HepG2 (cell line): ENCODE results near the gene DPEP1. TPM values are rescaled to one million over a fixed set of nuclear protein-coding genes. Genes with fewer than 3 reads are reported as not detected.

Experiments
- ATAC-seq: fragments of 200-7000 bp; cut with Tn5 transposase; 3 replicates; pipeline ENCODE4 v1.9.1; 2020; ENCODE audit warnings: mild to moderate bottlenecking, moderate library complexity
- BruUV-seq: library from RNA; stranded (reverse); fragments of 400-500 nt; replicated peaks from 2 replicates; lab custom pipeline; 2021; lab: Mats Ljungman, UMichigan
- CTCF ChIA-PET: fragments of 300-600 bp; formaldehyde crosslinking; extraction: SDS; loops from one replicate; lab custom pipeline; 2021; ENCODE audit warnings: low total read pairs, inconsistent platforms, low intra/inter-chr PET ratio; lab: Yijun Ruan, JAX
- POLR2A ChIA-PET: fragments of 350-600 bp; sonication (Branson Sonifier 250); formaldehyde crosslinking; loops from one replicate; lab custom pipeline; 2020; ENCODE audit warnings: antibody characterized with exemption, inconsistent platforms; lab: Yijun Ruan, JAX
- DNase-seq: peaks from one replicate; pipeline ENCODE4 v3.0.0-alpha.2; 2015; ENCODE audit warnings: low spot score
- FAIRE-seq: peaks from 3 replicates; lab custom pipeline; 2011; peaks lifted over from hg19 to GRCh38; lab: Jason Lieb, UNC
- H2AFZ ChIP-seq: one replicate; pipeline ENCODE4 v1.6.1; 2011; ENCODE audit warnings: low read length, inconsistent platforms
- H3K27ac ChIP-seq: fragments of 300-600 bp; 3 replicates; pipeline ENCODE4 v1.8.0; 2011; ENCODE audit warnings: mixed run types, mild to moderate bottlenecking, mixed read lengths, low read length, inconsistent platforms; ENCODE audit not compliant: insufficient read depth; ENCODE audit errors: extremely low read length
- H3K27me3 ChIP-seq, 2 experiments: fragments of 200-600 bp in 1 of 2; 2 replicates in 1 of 2; 3 replicates in 1 of 2; pipeline versions ENCODE4 v1.6.0 to v1.8.0; 2011; ENCODE audit warnings: low read length in 2 of 2, mild to moderate bottlenecking in 2 of 2, moderate library complexity in 2 of 2, inconsistent platforms in 1 of 2; ENCODE audit not compliant: insufficient read depth in 2 of 2, control insufficient read depth in 1 of 2
- H3K36me3 ChIP-seq, 2 experiments: fragments of 200-600 bp in 1 of 2; replicated peaks in 1 of 2; 2 replicates in 1 of 2; 3 replicates in 1 of 2; pipeline versions ENCODE4 v1.5.1 to v1.8.0; 2011; ENCODE audit warnings: low read length in 2 of 2, inconsistent platforms in 1 of 2; ENCODE audit not compliant: insufficient read depth in 2 of 2, control insufficient read depth in 1 of 2
- H3K4me1 ChIP-seq: 2 replicates; pipeline ENCODE4 v1.5.1; 2012; ENCODE audit warnings: low read length, inconsistent platforms; ENCODE audit not compliant: insufficient read depth
- H3K4me2 ChIP-seq: 2 replicates; pipeline ENCODE4 v1.6.0; 2011; ENCODE audit warnings: low read depth, low read length, inconsistent platforms
- H3K4me3 ChIP-seq, 3 experiments: fragments of 200-600 bp in 1 of 3; sonication (generic), shearing (Covaris generic) in 1 of 3; replicated peaks in 1 of 3; 2 replicates each; pipeline ENCODE4 v1.5.1; 2011 to 2016; ENCODE audit warnings: low read length in 3 of 3, inconsistent platforms in 2 of 3, low read depth in 2 of 3, mild to moderate bottlenecking in 2 of 3, control low read depth in 1 of 3, mixed read lengths in 1 of 3; ENCODE audit not compliant: insufficient read depth in 1 of 3
- H3K79me2 ChIP-seq: one replicate; pipeline ENCODE4 v1.6.1; 2011; ENCODE audit warnings: low read length, inconsistent platforms; ENCODE audit not compliant: insufficient read depth
- H3K9ac ChIP-seq: 2 replicates; pipeline ENCODE4 v1.6.0; 2011; ENCODE audit warnings: mild to moderate bottlenecking, low read depth, low read length, inconsistent platforms; ENCODE audit not compliant: insufficient read depth
- H3K9me3 ChIP-seq: 2 replicates; pipeline ENCODE4 v1.5.1; 2012; ENCODE audit warnings: mild to moderate bottlenecking, low read length
- H4K20me1 ChIP-seq: 2 replicates; pipeline ENCODE4 v1.6.0; 2011; ENCODE audit warnings: inconsistent platforms, mild to moderate bottlenecking, low read length, moderate library complexity; ENCODE audit not compliant: insufficient read depth
- AGO1 ChIP-seq: fragments of 200-400 bp; formaldehyde crosslinking; IDR thresholded peaks from 2 replicates; pipeline ENCODE4 v1.6.1; 2017; ENCODE audit warnings: mild to moderate bottlenecking, low read depth, low read length, moderate library complexity; ENCODE audit not compliant: poor library complexity, severe bottlenecking
- AGO2 ChIP-seq: fragments of 200-400 bp; formaldehyde crosslinking; optimal IDR thresholded peaks from 2 replicates; pipeline ENCODE3; 2017; ENCODE audit warnings: mild to moderate bottlenecking, low read depth, low read length, moderate library complexity
- ARID2 ChIP-seq: sonication (generic); formaldehyde crosslinking; IDR thresholded peaks from 2 replicates; pipeline ENCODE4 v1.8.1; 2022; ENCODE audit warnings: mild to moderate bottlenecking, missing genetic modification reagents, borderline replicate concordance
- EP300 ChIP-seq, 3 experiments: sonication (generic) in 1 of 3; formaldehyde crosslinking in 1 of 3; IDR thresholded peaks; 2 replicates each; pipeline versions ENCODE4 v1.5.1 to v1.6.1; 2011 to 2020; ENCODE audit warnings: low read depth in 2 of 3, low read length in 2 of 3, borderline replicate concordance in 1 of 3, improper control_type of control experiment in 1 of 3, mild to moderate bottlenecking in 1 of 3, missing genetic modification reagents in 1 of 3, moderate library complexity in 1 of 3
- HDAC2 ChIP-seq: sonication (generic); formaldehyde crosslinking; IDR thresholded peaks from 2 replicates; pipeline ENCODE4 v1.4.0; 2020; ENCODE audit warnings: missing genetic modification reagents
- KDM2A ChIP-seq: sonication (generic); formaldehyde crosslinking; IDR thresholded peaks from 2 replicates; pipeline ENCODE4 v1.4.0; 2020; ENCODE audit warnings: low read depth, missing genetic modification reagents, borderline replicate concordance
- MEF2D ChIP-seq: sonication (generic); formaldehyde crosslinking; IDR thresholded peaks from 2 replicates; pipeline ENCODE4 v1.5.1; 2020; ENCODE audit warnings: mild to moderate bottlenecking, missing genetic modification reagents
- NFYB ChIP-seq: sonication (generic); formaldehyde crosslinking; IDR thresholded peaks from 2 replicates; pipeline ENCODE4 v1.4.0; 2020; ENCODE audit warnings: missing genetic modification reagents
- ZFYVE20 ChIP-seq: sonication (generic); formaldehyde crosslinking; IDR thresholded peaks from 2 replicates; pipeline ENCODE4 v1.8.0; 2023; ENCODE audit warnings: low read depth, mild to moderate bottlenecking, moderate library complexity, missing genetic modification reagents, borderline replicate concordance
- ZNF12 ChIP-seq: sonication (generic); formaldehyde crosslinking; IDR thresholded peaks from 2 replicates; pipeline ENCODE4 v1.5.0; 2020; ENCODE audit warnings: missing genetic modification reagents
- ZNF143 ChIP-seq: sonication (generic); formaldehyde crosslinking; IDR thresholded peaks from 2 replicates; pipeline ENCODE4 v1.4.0; 2020; ENCODE audit warnings: missing genetic modification reagents
- ZNF205 ChIP-seq: IDR thresholded peaks from 2 replicates; pipeline ENCODE4 v1.6.1; 2018; ENCODE audit warnings: missing biosample characterization, missing genetic modification reagents
- ZNF333 ChIP-seq: sonication (generic); formaldehyde crosslinking; IDR thresholded peaks from 2 replicates; pipeline ENCODE4 v1.4.0; 2020; ENCODE audit warnings: mild to moderate bottlenecking, missing genetic modification reagents, borderline replicate concordance
- ZNF431 ChIP-seq: sonication (generic); formaldehyde crosslinking; IDR thresholded peaks from 2 replicates; pipeline ENCODE4 v1.9.0; 2022; ENCODE audit warnings: missing genetic modification reagents, low read depth, mild to moderate bottlenecking, borderline replicate concordance
- ZNF761 ChIP-seq: sonication (generic); formaldehyde crosslinking; conservative IDR thresholded peaks from 2 replicates; pipeline ENCODE4 v1.4.0; 2020; ENCODE audit warnings: mild to moderate bottlenecking, missing genetic modification reagents
- WGBS: methylation state at CpG from one replicate; pipeline ENCODE4 v1.1.6; 2017; ENCODE audit warnings: low lambda C conversion rate; 5-methylcytosine and 5-hydroxymethylcytosine counted together
- in situ Hi-C: cut with HindIII; loops from 2 replicates; pipeline ENCODE4 v1.10.0; 2017; ENCODE audit warnings: low pct_unique_long_range_greater_than_20kb; ENCODE audit not compliant: extremely low pct_ligation_motif_present
- intact Hi-C: fragments of 100-400 bp; cut with micrococcal nuclease; formaldehyde crosslinking; loops from one replicate; pipeline ENCODE4 v1.10.0; 2022; ENCODE audit not compliant: unreplicated experiment
- polyA plus RNA-seq, 8 experiments: library from polyadenylated mRNA; depleted of rRNA in 3 of 8; stranded (reverse) in 7 of 8; unstranded in 1 of 8; fragments of >200 nt; fragmentation: Illumina TruSeq in 4 of 8; extraction: Trizol in 4 of 8; gene quantifications; 2 replicates each; pipeline versions ENCODE4 v1.2.1 to v1.2.3, GENCODE V29; 2011 to 2016; ENCODE audit warnings: low read depth in 4 of 8, missing spikeins in 1 of 8, mixed read lengths in 1 of 8; ENCODE audit not compliant: insufficient read depth in 1 of 8
- total RNA-seq, 5 experiments: library from RNA; depleted of rRNA; stranded (reverse); fragments of >200 nt; fragmentation: Illumina TruSeq; extraction: Trizol; gene quantifications; 2 replicates each; pipeline ENCODE4 v1.2.3, GENCODE V29; 2016; ENCODE audit warnings: low read depth in 1 of 5
- TF ChIP-seq, protein P1 (sequence below): sonication (generic); formaldehyde crosslinking; IDR thresholded peaks from 2 replicates; pipeline ENCODE4 v1.8.1; 2023; ENCODE audit warnings: mild to moderate bottlenecking, missing genetic modification reagents, borderline replicate concordance
- TF ChIP-seq, protein P2 (sequence below): IDR thresholded peaks from 2 replicates; pipeline ENCODE4 v1.6.1; 2016; ENCODE audit warnings: low read depth, control low read depth
- TF ChIP-seq, protein P3 (sequence below): sonication (generic); formaldehyde crosslinking; IDR thresholded peaks from 2 replicates; pipeline ENCODE4 v1.4.0; 2020; ENCODE audit warnings: missing genetic modification reagents

DPEP1 gene
- total and polyA plus RNA-seq, 2 of the 13 experiments (the other 11 are each of a cell fraction or from before 2014, with no cell fraction given) = 37.6 to 52.2 TPM

DNA sequence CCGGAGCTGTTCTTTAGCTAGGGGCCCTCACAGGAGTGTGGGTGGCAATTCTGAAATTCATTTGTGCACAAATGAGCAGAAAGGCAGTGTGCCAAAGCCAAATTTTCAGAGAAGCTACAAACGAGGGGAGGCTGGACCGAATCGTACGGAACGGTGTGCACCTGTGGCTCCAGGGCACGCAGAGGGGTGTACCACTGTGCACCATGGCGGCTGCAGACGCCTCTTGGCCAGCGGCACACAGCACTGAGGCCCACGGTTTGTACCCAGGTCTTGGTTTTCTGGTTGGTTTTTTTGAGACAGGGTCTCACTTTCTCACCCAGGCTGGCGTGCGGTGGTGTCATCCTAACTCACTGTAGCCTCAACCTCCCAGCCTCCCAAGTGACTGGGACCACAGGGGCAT is 29.1 kb downstream of the DPEP1 start:
- ChIA-PET POLR2A (no interaction called here), CTCF (no interaction called here)
- Histone ChIP-seq H3K4me3 (no peak overlapping the region), H3K36me3 (peaks cover 21 to 25% of the 10 kb centered on the region in 2 experiments; a peak in 4 of 5 replicates), H3K27me3 (no peaks in the 10 kb centered on the region), H3K4me1 (peaks cover 18% of the 10 kb centered on the region), H3K9ac (no peak overlapping the region), H3K4me2 (no peak overlapping the region), H3K9me3 (no peaks in the 10 kb centered on the region), H2AFZ (no peak overlapping the region), H4K20me1 (no peaks in the 10 kb centered on the region), H3K79me2 (no peaks in the 10 kb centered on the region)
- DNase-seq = no peak
- in situ Hi-C loops (loop anchor here (5.0 kb wide), 1 partner anchor 40 kb away; no protein-coding TSS in a partner anchor), intact Hi-C loops (no loop called here)
- 87% methylated on average over 13 of the region's 13 CpGs for WGBS
- no peak for ATAC-seq
- BruUV-seq = no TSS peak
- TF ChIP-seq AGO2 (peak; percentile 66), ZFYVE20 (no peak), HDAC2 (CRISPR knock-in tag) (no peak), KDM2A (CRISPR knock-in tag) (peak; percentile 50; the same call in 1 of the 2 replicates), AGO1 (peak; percentile 34), ZNF12 (CRISPR knock-in tag) (no peak), ZNF205 (CRISPR knock-in tag) (no peak)
- TF ChIP-seq, protein P1, sequence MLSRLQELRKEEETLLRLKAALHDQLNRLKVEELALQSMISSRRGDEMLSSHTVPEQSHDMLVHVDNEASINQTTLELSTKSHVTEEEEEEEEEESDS = no peak
- TF ChIP-seq, all 625 proteins: peak for 3
- no peak overlapping the region for H3K27ac ChIP-seq
- no peak for FAIRE-seq

DNA sequence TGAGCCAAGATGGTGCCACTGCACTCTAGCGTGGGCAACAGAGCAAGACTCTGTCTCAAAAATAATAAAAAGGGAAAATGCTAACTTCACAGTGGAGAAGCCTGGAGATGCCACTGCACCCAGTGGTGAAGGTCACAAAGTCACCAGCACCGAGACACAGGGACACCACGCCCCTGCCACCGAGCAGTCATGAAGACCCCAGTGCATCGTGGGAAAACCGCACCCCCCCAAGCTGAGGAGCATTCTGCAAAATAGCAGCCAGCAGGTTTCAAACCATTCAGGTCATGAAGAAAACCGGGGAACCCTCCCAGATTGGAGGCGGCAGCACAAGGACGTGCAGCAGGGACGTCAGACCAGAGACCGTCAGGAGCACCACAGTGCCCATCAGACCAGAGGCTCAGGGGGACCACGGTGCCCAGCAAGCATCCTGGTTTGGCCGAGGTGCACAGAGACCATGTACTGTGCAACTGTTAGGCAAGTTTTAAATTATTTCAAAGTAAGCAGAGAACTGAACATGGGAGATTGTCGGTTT is 30.4 kb downstream of the DPEP1 start:
- Histone ChIP-seq H3K4me2 (no peak overlapping the region), H3K27me3 (no peaks in the 10 kb centered on the region), H3K4me3 (no peak overlapping the region), H2AFZ (no peak overlapping the region), H3K36me3 (peaks cover 21 to 28% of the 10 kb centered on the region in 2 experiments; a peak in 4 of 5 replicates), H3K9ac (no peak overlapping the region), H3K4me1 (peaks cover 18% of the 10 kb centered on the region), H4K20me1 (no peaks in the 10 kb centered on the region), H3K9me3 (no peaks in the 10 kb centered on the region), H3K27ac (no peak overlapping the region), H3K79me2 (no peaks in the 10 kb centered on the region)
- in situ Hi-C loops (loop anchor here (5.0 kb wide), 1 partner anchor 42 kb away; no protein-coding TSS in a partner anchor), intact Hi-C loops (no loop called here)
- DNase-seq (no peak), ATAC-seq (no peak), FAIRE-seq (no peak)
- BruUV-seq = no TSS peak
- 86% methylated on average over 14 of the region's 14 CpGs for WGBS
- ChIA-PET CTCF (no interaction called here), POLR2A (no interaction called here)
- no peak for TF ChIP-seq ZNF761 (CRISPR knock-in tag)
- no peak for TF ChIP-seq ARID2
- TF ChIP-seq MEF2D (CRISPR knock-in tag) = no peak
- TF ChIP-seq, protein P2, sequence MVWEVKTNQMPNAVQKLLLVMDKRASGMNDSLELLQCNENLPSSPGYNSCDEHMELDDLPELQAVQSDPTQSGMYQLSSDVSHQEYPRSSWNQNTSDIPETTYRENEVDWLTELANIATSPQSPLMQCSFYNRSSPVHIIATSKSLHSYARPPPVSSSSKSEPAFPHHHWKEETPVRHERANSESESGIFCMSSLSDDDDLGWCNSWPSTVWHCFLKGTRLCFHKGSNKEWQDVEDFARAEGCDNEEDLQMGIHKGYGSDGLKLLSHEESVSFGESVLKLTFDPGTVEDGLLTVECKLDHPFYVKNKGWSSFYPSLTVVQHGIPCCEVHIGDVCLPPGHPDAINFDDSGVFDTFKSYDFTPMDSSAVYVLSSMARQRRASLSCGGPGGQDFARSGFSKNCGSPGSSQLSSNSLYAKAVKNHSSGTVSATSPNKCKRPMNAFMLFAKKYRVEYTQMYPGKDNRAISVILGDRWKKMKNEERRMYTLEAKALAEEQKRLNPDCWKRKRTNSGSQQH (CRISPR knock-in tag) = no peak
- TF ChIP-seq, protein P3, sequence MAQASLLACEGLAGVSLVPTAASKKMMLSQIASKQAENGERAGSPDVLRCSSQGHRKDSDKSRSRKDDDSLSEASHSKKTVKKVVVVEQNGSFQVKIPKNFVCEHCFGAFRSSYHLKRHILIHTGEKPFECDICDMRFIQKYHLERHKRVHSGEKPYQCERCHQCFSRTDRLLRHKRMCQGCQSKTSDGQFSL (CRISPR knock-in tag) = peak; percentile 54; the same call in 1 of the 2 replicates
- no peak for TF ChIP-seq NFYB
- no peak for TF ChIP-seq ZNF333
- peak; percentile 76 for TF ChIP-seq ZNF143 (CRISPR knock-in tag)
- TF ChIP-seq ZNF431 (CRISPR knock-in tag) = no peak
- no peak for TF ChIP-seq EP300 (IDR thresholded peaks at IDR 0.05; ENCODE audit: low read depth in 2 of 2, low read length in 2 of 2)
- no peak for TF ChIP-seq EP300 (CRISPR knock-in tag; IDR thresholded peaks at IDR 0.05; ENCODE audit: borderline replicate concordance)
